Measurements from ENCODE around the gene SLC41A3.
A peak's percentile ranks its signal among the peaks of the same experiment; 100 is the strongest.

The SLC41A3 gene

DNA sequence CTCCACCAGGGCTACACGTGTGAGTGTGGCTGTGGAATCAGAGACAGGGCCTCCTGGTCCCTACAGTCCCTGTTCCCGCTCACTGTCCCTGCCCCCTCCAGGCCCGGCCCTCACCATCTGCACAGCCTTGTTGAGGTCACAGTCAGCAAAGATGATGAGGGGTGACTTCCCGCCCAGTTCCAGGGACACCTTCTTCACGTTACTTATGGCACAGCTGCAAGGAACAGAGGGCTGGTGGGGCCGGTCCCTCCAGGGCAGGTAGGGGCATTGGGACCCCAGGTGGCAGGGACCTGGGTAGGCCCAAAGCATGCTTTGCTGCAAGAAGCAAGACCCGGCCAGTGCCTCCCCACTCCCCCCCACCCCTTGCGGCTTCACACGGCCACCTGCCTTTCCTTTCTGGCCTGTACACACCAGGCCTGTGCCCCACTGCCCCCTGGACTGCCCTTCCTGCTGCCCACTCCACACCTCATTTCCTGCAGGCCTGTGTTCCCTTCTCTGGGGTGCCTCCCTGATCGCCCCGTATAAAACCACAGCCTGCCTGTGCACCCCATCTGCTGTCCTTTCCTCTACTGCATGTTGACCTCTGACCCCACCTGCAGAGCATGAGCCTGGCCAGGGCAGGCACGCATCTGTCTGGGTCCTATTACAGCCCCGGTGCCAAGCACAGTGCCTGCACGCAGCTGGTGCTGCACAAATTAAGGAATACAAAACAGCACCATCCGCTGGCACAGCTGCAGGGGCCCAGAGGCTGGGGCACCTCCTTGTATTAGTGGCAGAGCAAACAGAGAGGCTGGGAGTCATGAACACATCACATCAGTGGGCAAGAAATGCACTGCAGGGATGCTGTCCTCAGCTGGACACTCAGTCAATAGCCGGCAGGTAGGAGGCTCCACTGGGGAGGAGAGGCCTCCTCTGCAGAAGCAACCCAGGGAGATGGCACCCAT lies 30.8 kb upstream of the SLC41A3 start:
- H3K4me3 ChIP-seq (ENCODE audit: low read depth, low read length), result no peak overlapping the region
- TF ChIP-seq, protein P1, sequence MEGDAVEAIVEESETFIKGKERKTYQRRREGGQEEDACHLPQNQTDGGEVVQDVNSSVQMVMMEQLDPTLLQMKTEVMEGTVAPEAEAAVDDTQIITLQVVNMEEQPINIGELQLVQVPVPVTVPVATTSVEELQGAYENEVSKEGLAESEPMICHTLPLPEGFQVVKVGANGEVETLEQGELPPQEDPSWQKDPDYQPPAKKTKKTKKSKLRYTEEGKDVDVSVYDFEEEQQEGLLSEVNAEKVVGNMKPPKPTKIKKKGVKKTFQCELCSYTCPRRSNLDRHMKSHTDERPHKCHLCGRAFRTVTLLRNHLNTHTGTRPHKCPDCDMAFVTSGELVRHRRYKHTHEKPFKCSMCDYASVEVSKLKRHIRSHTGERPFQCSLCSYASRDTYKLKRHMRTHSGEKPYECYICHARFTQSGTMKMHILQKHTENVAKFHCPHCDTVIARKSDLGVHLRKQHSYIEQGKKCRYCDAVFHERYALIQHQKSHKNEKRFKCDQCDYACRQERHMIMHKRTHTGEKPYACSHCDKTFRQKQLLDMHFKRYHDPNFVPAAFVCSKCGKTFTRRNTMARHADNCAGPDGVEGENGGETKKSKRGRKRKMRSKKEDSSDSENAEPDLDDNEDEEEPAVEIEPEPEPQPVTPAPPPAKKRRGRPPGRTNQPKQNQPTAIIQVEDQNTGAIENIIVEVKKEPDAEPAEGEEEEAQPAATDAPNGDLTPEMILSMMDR (IDR thresholded peaks at IDR 0.05; ENCODE audit: control insufficient read depth, extremely low read depth, insufficient read depth), result no peak
- DNase-seq (ENCODE audit: low read depth), result no peak

DNA sequence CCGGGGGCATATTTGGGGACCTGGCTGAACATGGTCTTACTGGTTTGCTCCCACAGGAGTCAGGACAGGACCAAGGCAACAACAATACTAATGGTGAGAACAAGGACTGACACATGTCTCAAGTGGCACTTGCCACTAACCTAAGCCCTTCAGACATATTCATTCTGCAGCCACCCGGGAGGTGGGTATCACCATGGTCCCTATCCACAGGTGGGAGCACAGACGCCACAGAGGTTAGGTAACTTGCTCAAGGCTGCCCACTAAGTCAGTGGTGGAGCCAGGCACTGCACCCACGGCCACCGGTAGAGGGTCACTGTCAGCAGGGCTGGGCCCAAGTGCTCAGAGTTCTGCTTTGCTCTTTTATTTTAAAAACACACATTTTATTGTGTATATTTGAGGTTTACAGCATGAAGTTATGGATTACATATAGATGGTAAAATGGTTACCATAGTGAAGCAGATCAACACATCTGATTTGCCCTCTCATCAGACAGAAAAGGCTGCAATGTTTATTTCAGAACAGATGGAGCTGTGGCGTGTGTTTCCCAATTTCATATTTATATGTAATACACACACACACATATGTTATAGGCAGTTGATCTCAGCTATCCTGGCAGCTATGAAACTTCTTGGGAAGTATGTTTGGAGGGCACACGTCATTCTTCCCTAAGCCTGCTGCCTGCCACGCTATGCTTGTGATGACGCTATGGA lies 30.0 kb upstream of the SLC41A3 start:
- no peak for DNase-seq (ENCODE audit: low read depth)
- TF ChIP-seq, protein P1 (IDR thresholded peaks at IDR 0.05; ENCODE audit: control insufficient read depth, extremely low read depth, insufficient read depth), result 0 out of 2 replicates have a peak, but pooled peaks have one; percentile 29
- H3K4me3 ChIP-seq (ENCODE audit: low read depth, low read length), result no peak overlapping the region

DNA sequence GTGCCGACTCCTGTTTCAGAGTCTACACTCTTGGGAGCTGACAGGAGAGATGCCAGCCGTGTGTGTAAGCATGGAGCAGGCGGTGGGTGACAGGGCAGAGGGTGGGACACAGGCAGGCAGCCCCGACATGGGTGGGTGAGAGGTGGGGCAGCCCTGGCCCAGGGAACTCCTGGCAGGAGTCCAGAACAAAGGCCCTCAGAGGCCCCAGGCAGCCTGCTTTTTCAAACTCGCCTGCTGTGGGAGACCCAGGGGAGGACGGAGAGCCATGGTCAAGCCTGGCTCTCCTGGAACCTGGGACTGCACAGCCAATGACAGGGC lies 29.3 kb upstream of the SLC41A3 start:
- no peak for DNase-seq (ENCODE audit: low read depth)
- TF ChIP-seq, protein P1 (IDR thresholded peaks at IDR 0.05; ENCODE audit: control insufficient read depth, extremely low read depth, insufficient read depth), result no peak
- H3K4me3 ChIP-seq (ENCODE audit: low read depth, low read length), result no peak overlapping the region

DNA sequence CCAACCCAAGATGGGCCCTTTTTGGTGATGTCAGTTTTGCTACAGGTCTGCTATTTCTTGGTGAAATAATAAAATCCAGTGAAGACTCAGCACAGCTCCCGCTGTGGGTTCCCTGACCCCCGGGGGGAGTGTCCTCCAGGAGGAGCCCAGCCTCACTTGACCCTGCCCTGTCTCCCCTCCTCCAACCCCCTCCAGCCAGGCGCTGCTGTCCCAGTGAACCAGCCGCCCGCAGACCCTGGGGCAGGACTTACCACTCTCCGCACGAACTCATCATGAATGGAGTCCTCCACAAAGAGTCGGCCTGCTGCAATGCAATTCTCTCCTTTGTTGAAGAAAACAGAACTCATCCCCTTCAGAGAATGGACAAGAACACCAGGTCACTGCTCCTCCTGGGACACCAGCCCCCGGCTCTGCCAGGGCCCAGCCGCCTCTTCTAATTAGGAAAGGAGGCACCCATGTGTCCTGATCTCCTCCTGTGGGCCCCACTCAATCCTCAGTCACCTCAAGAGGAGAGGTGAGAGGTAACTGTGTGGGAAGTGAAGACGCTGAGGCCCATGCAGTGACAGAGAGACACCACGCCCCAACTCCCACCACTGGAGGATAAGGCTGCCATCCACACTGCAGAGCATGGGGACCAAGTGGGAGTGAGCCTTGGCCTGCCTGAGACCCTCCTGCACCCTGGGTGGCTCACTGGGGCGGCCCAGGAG lies 28.8 kb upstream of the SLC41A3 start:
- DNase-seq (ENCODE audit: low read depth), result no peak
- no peak overlapping the region for H3K4me3 ChIP-seq (ENCODE audit: low read depth, low read length)
- TF ChIP-seq, protein P1 (IDR thresholded peaks at IDR 0.05; ENCODE audit: control insufficient read depth, extremely low read depth, insufficient read depth), result no peak

DNA sequence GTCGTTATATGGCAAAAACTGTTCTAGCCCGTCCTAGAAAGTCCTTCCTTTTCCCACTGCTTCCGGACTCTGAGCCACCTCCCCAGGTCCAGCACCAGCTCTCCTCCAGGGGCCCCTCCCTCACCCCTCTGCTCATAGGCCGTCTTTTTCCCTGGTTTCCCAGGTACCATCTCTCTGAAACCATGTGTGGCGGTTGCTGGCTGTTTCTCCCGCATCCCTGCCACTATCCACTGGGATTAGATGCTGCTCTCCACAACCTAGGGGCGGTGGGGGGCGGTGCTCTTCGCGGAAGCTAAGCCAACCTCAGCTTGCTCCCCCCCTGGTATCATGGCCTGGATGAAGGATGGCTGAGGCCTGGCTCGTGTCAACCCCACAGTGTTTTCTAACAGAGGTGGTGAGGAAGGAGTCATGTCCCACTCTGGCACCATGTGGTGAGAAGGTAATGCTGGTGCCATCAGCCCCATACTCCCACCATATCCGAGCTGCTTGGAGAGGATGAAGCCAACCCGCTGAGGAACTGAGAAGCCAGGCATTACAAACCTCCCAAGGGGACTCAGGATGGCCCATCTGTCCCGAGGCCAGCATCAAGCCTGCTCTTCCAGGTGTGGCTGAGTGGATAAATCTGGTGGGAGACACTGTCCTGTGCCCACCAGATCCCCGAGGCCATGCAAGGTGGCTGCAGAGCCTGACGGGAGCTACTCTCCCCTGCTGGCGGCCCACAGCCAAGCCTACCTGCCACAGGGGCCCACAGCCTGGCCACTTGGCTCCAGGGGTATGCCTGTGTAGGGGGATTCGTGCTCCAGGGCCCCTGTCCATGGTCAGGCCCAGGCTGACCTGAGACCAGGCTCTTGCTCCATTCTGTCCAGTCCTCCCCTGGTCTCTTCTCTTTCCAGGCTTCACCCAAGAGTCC lies 27.9 kb upstream of the SLC41A3 start:
- no peak overlapping the region for H3K4me3 ChIP-seq (ENCODE audit: low read depth, low read length)
- TF ChIP-seq, protein P1 (IDR thresholded peaks at IDR 0.05; ENCODE audit: control insufficient read depth, extremely low read depth, insufficient read depth), result no peak
- no peak for DNase-seq (ENCODE audit: low read depth)

DNA sequence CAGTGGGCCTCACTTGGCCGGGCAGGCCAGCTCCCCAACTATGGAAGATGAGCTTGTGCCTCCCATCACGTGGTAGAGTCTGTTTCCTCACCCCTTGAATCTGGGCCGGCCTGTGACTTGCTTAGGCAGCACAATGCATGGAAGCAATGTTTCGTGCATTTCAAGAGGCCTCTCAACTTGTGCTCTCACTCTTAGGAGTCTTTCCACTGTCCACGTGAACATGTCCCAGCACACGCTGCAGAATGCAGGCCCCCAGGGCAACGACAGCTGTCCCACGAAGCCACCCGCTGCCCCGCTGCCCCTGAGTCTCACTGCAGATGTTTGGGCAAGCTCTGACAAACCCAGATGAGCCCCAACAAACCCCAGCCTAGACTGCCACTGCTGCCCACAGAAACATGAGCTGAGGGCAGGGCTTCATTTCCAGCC lies 27.2 kb upstream of the SLC41A3 start:
- DNase-seq (ENCODE audit: low read depth), result no peak
- H3K4me3 ChIP-seq (ENCODE audit: low read depth, low read length), result no peak overlapping the region
- TF ChIP-seq, protein P1 (IDR thresholded peaks at IDR 0.05; ENCODE audit: control insufficient read depth, extremely low read depth, insufficient read depth), result no peak

Data from LNCaP clone FGC (cell line).